Vagina (tissue), 2 donors: ENCODE measurements around the gene PRSS22.

ENCODE experiments used
- POLR2A ChIP-seq, 2 donors: fragments of 450-650 bp; IDR thresholded peaks; one replicate each; pipeline ENCODE4 v1.6.1; 2017; ENCODE audit warnings: antibody characterized with exemption in 2 of 2, mild to moderate bottlenecking in 2 of 2, moderate library complexity in 2 of 2
- POLR2AphosphoS5 ChIP-seq, 2 donors: sonication (generic); formaldehyde crosslinking; IDR thresholded peaks; one replicate each; pipeline ENCODE4 v1.9.0; 2017; ENCODE audit warnings: antibody characterized with exemption in 2 of 2, mild to moderate bottlenecking in 2 of 2, low read depth in 1 of 2; ENCODE audit not compliant: insufficient read depth in 1 of 2

GRCh38 chr16:2874032-2874911 lies 16.3 kb upstream of the PRSS22 start:
- no peak for TF ChIP-seq POLR2A (IDR thresholded peaks at IDR 0.05)
- no peak for TF ChIP-seq POLR2AphosphoS5 (IDR thresholded peaks at IDR 0.05; ENCODE audit: insufficient read depth in 1 of 2, low read depth in 1 of 2)
